KOPT-K1 (cell line): ENCODE data around the gene PNO1.

ENCODE experiments used
- H3K27ac ChIP-seq: fragments of 200-600 bp; sonication (generic); 2 replicates; pipeline ENCODE4 v1.5.1; 2016; ENCODE audit warnings: antibody characterized with exemption, mild to moderate bottlenecking, low read depth, low read length; ENCODE audit not compliant: poor library complexity, severe bottlenecking
- H3K36me3 ChIP-seq: fragments of 200-600 bp; sonication (generic); 2 replicates; pipeline ENCODE4 v1.5.1; 2017; ENCODE audit warnings: antibody characterized with exemption, mild to moderate bottlenecking, low read length, moderate library complexity; ENCODE audit not compliant: insufficient read depth
- H3K9me3 ChIP-seq: fragments of 200-600 bp; sonication (generic); 2 replicates; pipeline ENCODE4 v1.5.1; 2017; ENCODE audit warnings: antibody characterized with exemption, low read length, mild to moderate bottlenecking; ENCODE audit not compliant: insufficient read depth, poor library complexity, severe bottlenecking

PNO1 gene

DNA sequence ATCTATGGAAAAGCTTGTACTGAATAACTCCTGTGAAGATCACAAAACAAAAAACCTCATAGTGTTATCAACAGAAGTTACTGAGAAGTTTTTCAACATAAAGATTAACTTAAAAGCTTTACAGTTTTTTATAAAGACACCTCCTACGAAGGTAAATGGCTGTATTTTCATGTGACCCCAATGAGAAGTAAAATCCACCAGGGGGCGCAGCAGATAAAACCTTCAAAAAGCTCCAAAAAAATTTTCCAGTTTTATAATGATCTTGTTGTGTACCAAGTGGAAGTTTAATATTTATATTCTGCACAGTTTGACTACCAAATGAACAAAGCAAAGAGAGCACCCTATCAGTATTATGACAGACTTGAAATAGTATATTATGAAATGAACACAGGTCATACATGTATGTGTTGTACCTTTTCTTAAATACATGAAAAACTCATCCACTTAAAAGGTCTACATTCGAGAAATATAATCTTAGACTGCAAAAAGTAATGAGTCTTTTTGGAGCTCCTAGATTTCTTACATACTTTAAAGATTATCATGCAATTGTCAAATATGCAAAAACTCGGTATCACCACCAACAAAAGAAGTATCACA lies 38.5 kb downstream of the PNO1 start:
- Histone ChIP-seq H3K27ac (no peak overlapping the region), H3K9me3 (no peaks in the 10 kb centered on the region), H3K36me3 (no peaks in the 10 kb centered on the region; the same call in 1 of the 2 replicates)

DNA sequence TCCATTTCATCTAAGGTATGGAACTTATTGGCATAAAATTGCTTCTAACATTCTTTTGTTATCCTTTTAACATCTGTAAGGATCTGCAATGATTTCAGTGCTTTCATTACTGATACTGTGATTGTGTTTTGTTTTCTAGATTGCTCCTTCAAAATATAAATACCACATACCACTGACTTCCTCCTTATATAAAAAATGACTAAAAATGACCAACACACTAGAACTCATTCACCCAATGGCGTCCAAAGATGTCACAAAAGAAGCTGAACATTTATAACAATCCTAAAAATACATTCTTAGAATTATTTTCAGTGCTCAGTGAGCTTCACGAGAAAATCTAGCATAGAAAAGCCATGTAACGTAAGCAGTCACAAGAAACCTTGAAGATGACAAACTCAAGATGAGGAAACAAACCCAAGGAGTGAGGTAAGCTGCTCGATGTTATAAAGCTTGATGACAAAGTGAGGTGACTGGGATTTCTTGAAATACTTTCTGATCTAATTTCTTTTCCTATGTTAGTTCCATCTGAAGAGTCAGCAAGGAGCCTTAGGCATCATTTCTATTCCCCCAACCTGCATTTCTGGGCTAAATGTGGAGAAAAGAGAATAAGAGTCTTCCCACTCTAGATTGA lies 42.6 kb downstream of the PNO1 start:
- no peaks in the 10 kb centered on the region for H3K9me3 ChIP-seq
- peaks cover 3% of the 10 kb centered on the region for H3K36me3 ChIP-seq
- no peak overlapping the region for H3K27ac ChIP-seq

DNA sequence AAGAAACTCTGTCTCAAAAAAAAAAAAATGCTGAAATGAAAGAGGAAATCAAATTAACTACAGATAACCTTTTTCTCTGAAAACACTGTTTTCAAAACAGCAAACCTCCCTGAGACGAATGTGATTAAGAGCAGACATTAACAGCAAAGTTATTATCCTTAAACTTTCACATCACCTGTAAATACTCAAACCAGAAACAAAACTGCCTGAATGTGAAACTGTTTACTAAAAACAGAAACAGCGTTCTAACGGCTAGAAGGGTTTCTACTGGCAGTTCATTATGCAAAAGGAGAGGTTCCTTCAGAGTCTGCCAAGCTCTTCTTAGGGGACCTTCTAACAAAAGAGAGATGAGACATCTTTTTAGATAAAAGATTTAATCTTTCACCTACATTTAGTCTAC lies 45.9 kb downstream of the PNO1 start:
- Histone ChIP-seq H3K36me3 (peaks cover 16% of the 10 kb centered on the region), H3K27ac (peak overlapping the region; percentile 50), H3K9me3 (no peaks in the 10 kb centered on the region)

DNA sequence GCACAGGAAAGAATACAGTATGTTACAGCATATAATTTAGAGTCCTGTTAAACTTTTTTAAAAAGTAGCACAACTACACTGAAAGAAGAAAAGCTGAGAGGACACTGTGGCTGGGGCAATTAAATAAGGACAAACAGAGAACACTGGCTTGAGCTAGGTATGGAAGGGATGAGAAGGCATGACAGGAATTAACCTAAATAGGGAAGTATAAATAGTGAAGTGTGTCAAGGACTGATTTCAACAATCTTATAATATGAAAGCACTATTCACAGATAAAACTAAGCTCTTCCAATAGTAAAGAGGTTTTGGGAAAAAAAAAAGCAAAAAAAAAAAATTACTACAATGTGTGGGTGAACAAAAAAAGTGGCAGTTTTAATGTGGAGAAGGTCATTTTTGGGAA lies 49.1 kb downstream of the PNO1 start:
- no peaks in the 10 kb centered on the region for H3K9me3 ChIP-seq
- H3K27ac ChIP-seq = no peak overlapping the region
- H3K36me3 ChIP-seq = peaks cover 25% of the 10 kb centered on the region

DNA sequence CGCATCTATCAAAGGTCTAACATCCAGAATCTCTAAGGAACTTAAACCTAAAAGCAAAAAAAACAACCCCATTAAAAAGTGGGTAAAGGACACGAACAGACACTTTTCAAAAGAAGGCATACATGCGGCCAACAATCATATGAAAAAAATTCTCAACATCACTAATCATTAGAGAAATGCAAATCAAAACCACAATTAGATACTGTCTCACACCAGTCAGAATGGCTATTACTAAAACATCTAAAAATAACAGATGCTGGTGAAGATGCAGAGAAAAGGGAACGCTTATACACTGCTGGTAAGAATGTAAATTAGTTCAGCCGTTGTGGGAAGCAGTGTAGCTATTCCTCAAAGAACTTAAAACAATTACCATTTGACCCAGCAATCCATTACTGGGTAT lies 56.7 kb downstream of the PNO1 start:
- H3K9me3 ChIP-seq = no peaks in the 10 kb centered on the region
- no peak overlapping the region for H3K27ac ChIP-seq
- H3K36me3 ChIP-seq = peaks cover 44% of the 10 kb centered on the region

DNA sequence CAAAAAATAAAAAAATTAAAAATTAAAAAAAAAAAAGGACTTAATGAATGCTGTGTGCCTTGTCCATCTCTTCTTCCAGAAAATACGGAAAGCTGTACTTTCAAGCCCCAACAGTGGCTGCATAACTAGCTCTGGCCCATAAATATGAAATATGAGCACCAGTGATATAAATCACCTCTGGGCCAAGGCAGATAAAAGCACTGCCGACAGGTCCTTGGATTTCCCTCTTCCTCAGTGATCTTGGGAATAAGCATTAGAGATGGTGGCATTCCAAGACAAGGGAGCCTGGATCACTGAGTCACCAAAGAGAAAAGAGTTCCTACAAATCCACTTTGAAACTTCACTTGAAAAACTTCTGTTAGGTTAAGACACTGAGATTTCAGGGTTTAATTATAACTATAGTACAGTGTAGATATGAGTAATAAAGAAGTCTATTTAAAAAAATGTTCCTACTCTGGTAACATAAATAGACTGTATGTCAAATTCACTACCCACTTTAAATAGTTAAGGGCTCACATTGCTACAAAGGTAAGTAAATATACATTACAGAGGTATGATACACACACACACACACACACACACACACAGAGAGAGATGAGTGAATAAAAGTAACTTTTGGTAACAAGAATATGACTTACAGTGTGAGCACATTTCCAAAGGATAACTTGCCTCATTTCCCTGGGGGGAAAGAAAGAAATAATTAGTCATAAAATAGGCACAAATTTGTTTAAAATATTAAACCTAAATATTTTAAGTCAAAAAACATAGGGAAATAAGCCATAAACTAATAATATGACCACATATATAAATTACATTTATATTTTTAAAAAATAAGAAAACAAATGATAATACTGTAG lies 59.0 kb downstream of the PNO1 start:
- H3K27ac ChIP-seq = no peak overlapping the region
- peaks cover 12% of the 10 kb centered on the region for H3K9me3 ChIP-seq
- peaks cover 49% of the 10 kb centered on the region for H3K36me3 ChIP-seq

DNA sequence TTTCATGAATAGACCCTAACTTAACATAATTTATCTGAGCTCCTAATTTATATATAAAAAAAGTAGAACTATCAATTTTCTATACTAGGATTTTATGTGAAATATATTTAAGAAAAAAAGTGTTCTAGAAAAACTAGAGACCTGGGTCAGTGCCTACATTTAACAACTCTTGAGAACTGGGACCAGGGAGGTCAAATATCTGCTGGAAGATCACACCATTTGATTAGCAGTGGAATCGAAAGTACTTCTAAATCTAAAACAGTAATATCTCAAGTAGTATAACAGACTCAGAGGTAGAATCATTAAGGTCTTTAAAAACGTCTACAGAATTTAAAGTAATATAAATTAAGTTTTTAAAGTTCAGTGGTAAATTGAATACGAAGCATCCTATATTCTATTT lies 60.0 kb downstream of the PNO1 start:
- peaks cover 22% of the 10 kb centered on the region for H3K9me3 ChIP-seq
- H3K36me3 ChIP-seq = peaks cover 49% of the 10 kb centered on the region
- no peak overlapping the region for H3K27ac ChIP-seq

DNA sequence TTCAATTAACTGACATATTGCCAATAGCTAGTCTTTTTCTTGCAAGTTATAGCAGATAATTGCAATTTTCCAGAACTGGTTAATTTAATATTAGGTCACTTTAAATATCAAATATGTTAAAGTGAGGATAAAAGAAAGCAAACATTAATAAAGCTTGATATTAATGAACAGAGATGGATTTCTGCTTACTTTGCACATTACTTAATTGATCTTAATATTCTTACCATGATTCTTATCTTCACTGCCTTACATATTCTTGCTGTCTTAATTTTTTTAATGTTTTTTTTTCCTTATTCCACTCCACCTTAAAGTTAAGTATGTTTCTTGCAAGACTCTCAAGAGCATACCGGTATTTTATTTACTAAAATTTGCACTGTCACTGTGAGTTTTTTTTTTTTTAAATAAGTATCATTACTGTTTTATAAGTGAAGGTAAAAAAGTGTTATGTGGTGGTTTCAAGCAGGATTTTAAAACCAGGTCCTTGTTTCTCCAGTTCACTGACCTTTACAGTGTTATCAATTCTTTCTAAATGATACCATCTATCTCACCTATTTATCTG lies 60.7 kb downstream of the PNO1 start:
- Histone ChIP-seq H3K36me3 (peaks cover 49% of the 10 kb centered on the region), H3K27ac (no peak overlapping the region), H3K9me3 (peaks cover 29% of the 10 kb centered on the region)

DNA sequence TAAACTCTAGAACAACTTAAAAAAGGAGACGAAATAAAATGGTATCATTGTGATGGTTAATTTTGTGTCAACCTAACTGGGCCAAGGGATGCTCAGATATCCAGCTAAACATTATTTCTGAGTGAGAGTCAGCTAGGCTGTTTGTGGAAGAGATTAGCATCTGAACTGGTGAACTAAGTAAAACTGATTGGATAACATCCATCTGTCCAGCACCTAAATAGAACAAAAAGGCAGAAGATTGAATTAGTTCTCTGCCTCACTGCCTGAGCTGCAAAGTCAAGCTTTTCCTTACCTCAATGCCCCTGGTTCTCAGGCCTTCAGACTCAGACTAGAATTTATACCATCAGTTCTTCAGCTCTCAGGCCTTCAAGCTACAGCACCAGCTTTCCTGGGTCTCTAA lies 64.6 kb downstream of the PNO1 start:
- no peak overlapping the region for H3K27ac ChIP-seq
- H3K36me3 ChIP-seq = peaks cover 41% of the 10 kb centered on the region
- H3K9me3 ChIP-seq = peaks cover 31% of the 10 kb centered on the region

DNA sequence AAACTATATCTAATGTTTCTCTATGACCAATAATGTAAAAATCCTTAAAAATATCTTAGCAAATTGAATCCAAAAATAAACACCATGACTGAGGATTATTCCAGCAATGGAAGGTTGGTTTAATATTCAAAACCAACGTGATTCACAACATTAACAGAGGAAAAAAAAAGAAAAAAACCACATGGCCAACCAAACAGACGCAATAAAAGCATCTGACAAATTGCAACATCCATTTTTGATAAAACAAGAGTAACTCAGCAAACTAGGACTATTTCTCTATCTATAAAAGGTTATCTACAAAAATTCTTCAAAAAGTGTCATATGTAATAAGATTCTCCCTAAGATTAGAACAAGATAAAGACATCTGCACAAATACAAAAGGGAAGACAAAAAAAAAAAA lies 65.7 kb downstream of the PNO1 start:
- H3K36me3 ChIP-seq = peaks cover 41% of the 10 kb centered on the region
- no peak overlapping the region for H3K27ac ChIP-seq
- H3K9me3 ChIP-seq = peaks cover 31% of the 10 kb centered on the region

DNA sequence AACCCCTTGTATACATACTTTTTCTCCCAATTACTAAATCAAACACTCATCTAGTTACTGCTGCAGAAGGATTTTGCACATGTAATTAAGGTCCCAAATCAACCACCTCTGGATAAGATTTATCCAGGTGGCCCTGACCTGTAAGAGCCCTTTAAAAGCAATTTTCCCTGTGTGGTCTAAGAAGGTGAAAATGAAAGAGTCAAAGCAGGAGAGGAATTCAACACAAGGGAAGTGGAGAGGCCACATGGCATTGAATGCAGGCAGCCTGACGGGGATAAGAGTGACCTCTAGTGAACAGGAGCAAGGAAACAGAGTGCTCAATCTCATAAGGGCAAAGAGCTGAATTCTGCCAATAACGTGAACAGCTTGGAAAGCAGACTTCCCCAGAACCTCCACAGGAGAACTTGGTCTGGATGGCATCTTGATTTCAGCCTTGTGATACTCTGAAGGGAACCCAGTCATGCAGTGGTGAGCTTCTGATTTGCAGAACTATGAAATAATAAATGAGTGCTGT lies 67.5 kb downstream of the PNO1 start:
- H3K9me3 ChIP-seq = peaks cover 31% of the 10 kb centered on the region
- H3K36me3 ChIP-seq = peaks cover 41% of the 10 kb centered on the region
- H3K27ac ChIP-seq = no peak overlapping the region
